H9 (cell line): Measurements from ENCODE around the gene CPLANE1. TPM values are rescaled to one million over a fixed set of nuclear protein-coding genes. Genes with fewer than 3 reads are reported as not detected.

ENCODE experiments used
- DNase-seq: peaks from one replicate; pipeline ENCODE4 v3.0.0-alpha.2; 2017
- H2AFZ ChIP-seq: one replicate; pipeline ENCODE4 v1.6.1; 2013; ENCODE audit warnings: mild to moderate bottlenecking, low read length, control low read depth, moderate library complexity
- H2AK5ac ChIP-seq: 2 replicates; pipeline ENCODE4 v1.6.1; 2013; ENCODE audit warnings: low read length, control low read depth, mixed read lengths; ENCODE audit not compliant: insufficient read length
- H2BK120ac ChIP-seq: one replicate; pipeline ENCODE4 v1.6.1; 2013; ENCODE audit warnings: low read depth, mild to moderate bottlenecking, low read length, control low read depth, inconsistent platforms; ENCODE audit not compliant: poor library complexity, severe bottlenecking
- H2BK12ac ChIP-seq: 2 replicates; pipeline ENCODE4 v1.6.1; 2013; ENCODE audit warnings: low read length, control low read depth, mixed read lengths, low read depth; ENCODE audit not compliant: insufficient read length
- H2BK15ac ChIP-seq: 2 replicates; pipeline ENCODE4 v1.6.1; 2013; ENCODE audit warnings: low read depth, low read length, control low read depth
- H2BK20ac ChIP-seq: one replicate; pipeline ENCODE4 v1.6.1; 2013; ENCODE audit warnings: low read depth, mild to moderate bottlenecking, low read length, control low read depth, inconsistent platforms; ENCODE audit not compliant: poor library complexity, severe bottlenecking
- H2BK5ac ChIP-seq: 2 replicates; pipeline ENCODE4 v1.6.1; 2013; ENCODE audit warnings: low read length, control low read depth, mixed read lengths; ENCODE audit not compliant: insufficient read length
- H3K14ac ChIP-seq: 2 replicates; pipeline ENCODE4 v1.6.1; 2013; ENCODE audit warnings: low read length, control low read depth; ENCODE audit not compliant: insufficient read depth
- H3K18ac ChIP-seq: 2 replicates; pipeline ENCODE4 v1.6.1; 2013; ENCODE audit warnings: low read depth, mild to moderate bottlenecking, mixed read lengths, low read length, control low read depth; ENCODE audit not compliant: insufficient read length
- H3K23ac ChIP-seq: 2 replicates; pipeline ENCODE4 v1.6.1; 2013; ENCODE audit warnings: low read length, control low read depth, mixed read lengths, low read depth; ENCODE audit not compliant: insufficient read length
- H3K23me2 ChIP-seq: 2 replicates; pipeline ENCODE4 v1.6.1; 2013; ENCODE audit warnings: low read depth, mild to moderate bottlenecking, mixed read lengths, low read length, control low read depth; ENCODE audit not compliant: insufficient read length, poor library complexity, severe bottlenecking
- H3K27ac ChIP-seq: 2 replicates; pipeline ENCODE4 v1.5.1; 2013; ENCODE audit warnings: low read length, control low read depth, mixed read lengths, low read depth; ENCODE audit not compliant: insufficient read length
- H3K27me3 ChIP-seq: 2 replicates; pipeline ENCODE4 v1.6.1; 2013; ENCODE audit warnings: low read length, control low read depth, inconsistent platforms; ENCODE audit not compliant: insufficient read depth
- H3K4ac ChIP-seq: 2 replicates; pipeline ENCODE4 v1.6.1; 2013; ENCODE audit warnings: low read depth, mild to moderate bottlenecking, control low read depth, inconsistent platforms, low read length, moderate library complexity
- H3K4me1 ChIP-seq: 2 replicates; pipeline ENCODE4 v1.6.1; 2013; ENCODE audit warnings: low read length, control low read depth, inconsistent platforms; ENCODE audit not compliant: insufficient read depth
- H3K4me2 ChIP-seq: 2 replicates; pipeline ENCODE4 v1.6.1; 2013; ENCODE audit warnings: low read length, control low read depth, mixed read lengths; ENCODE audit not compliant: insufficient read length, insufficient read depth
- H3K56ac ChIP-seq: 2 replicates; pipeline ENCODE4 v1.6.1; 2013; ENCODE audit warnings: low read depth, mild to moderate bottlenecking, mixed read lengths, low read length, control low read depth; ENCODE audit not compliant: insufficient read length
- H3K79me1 ChIP-seq: 2 replicates; pipeline ENCODE4 v1.6.1; 2013; ENCODE audit warnings: low read depth, mild to moderate bottlenecking, moderate library complexity, low read length, control low read depth, inconsistent platforms; ENCODE audit not compliant: insufficient read depth, poor library complexity, severe bottlenecking
- H3K79me2 ChIP-seq: 2 replicates; pipeline ENCODE4 v1.6.1; 2013; ENCODE audit warnings: low read length, control low read depth, inconsistent platforms; ENCODE audit not compliant: insufficient read depth
- H3K9ac ChIP-seq: 2 replicates; pipeline ENCODE4 v1.6.1; 2013; ENCODE audit warnings: low read length, control low read depth, mixed read lengths; ENCODE audit not compliant: insufficient read length; ENCODE audit errors: extremely low read depth
- H3K9me3 ChIP-seq: one replicate; pipeline ENCODE4 v1.6.1; 2013; ENCODE audit warnings: low read depth, low read length, inconsistent platforms; ENCODE audit not compliant: control insufficient read depth
- H3T11ph ChIP-seq: one replicate; pipeline ENCODE4 v1.6.1; 2013; ENCODE audit warnings: mild to moderate bottlenecking, low read length, control low read depth, inconsistent platforms
- H4K20me1 ChIP-seq: one replicate; pipeline ENCODE4 v1.6.1; 2013; ENCODE audit not compliant: control insufficient read depth, insufficient read length, insufficient read depth
- H4K5ac ChIP-seq: 2 replicates; pipeline ENCODE4 v1.6.1; 2013; ENCODE audit warnings: low read depth, mild to moderate bottlenecking, mixed read lengths, low read length, control low read depth; ENCODE audit not compliant: insufficient read length
- H4K8ac ChIP-seq: replicated peaks from 2 replicates; pipeline ENCODE4 v1.6.1; 2013; ENCODE audit warnings: low read length, control low read depth, mixed read lengths, low read depth; ENCODE audit not compliant: insufficient read length
- H4K91ac ChIP-seq: 2 replicates; pipeline ENCODE4 v1.6.1; 2013; ENCODE audit warnings: low read depth, mild to moderate bottlenecking, moderate library complexity, mixed read lengths, low read length, control low read depth; ENCODE audit not compliant: insufficient read length
- H3K27ac Mint-ChIP-seq, 3 experiments: 2 replicates in 2 of 3; 3 replicates in 1 of 3; pipeline ENCODE4 v1.8.0; 2020 to 2021; ENCODE audit warnings: mixed read lengths in 3 of 3, mild to moderate bottlenecking in 1 of 3, moderate library complexity in 1 of 3
- H3K27me3 Mint-ChIP-seq: 2 replicates; pipeline ENCODE4 v1.8.0; 2021; ENCODE audit warnings: low read depth, mild to moderate bottlenecking, moderate library complexity, mixed read lengths
- H3K36me3 Mint-ChIP-seq, 3 experiments: 2 replicates in 2 of 3; 3 replicates in 1 of 3; pipeline ENCODE4 v1.8.0; 2020 to 2021; ENCODE audit warnings: low read depth in 3 of 3, mixed read lengths in 3 of 3; ENCODE audit not compliant: insufficient read depth in 1 of 3
- H3K4me1 Mint-ChIP-seq, 2 experiments: 2 replicates each; pipeline ENCODE4 v1.8.0; 2020; ENCODE audit warnings: mixed read lengths in 2 of 2
- H3K4me3 Mint-ChIP-seq, 2 experiments: 2 replicates in 1 of 2; 3 replicates in 1 of 2; pipeline ENCODE4 v1.8.0; 2020 to 2021; ENCODE audit warnings: mild to moderate bottlenecking in 2 of 2, mixed read lengths in 2 of 2, moderate library complexity in 1 of 2
- H3K9me3 Mint-ChIP-seq, 2 experiments: 2 replicates in 1 of 2; 3 replicates in 1 of 2; pipeline ENCODE4 v1.8.0; 2020; ENCODE audit warnings: mild to moderate bottlenecking in 2 of 2, mixed read lengths in 2 of 2, moderate library complexity in 1 of 2
- WGBS: extraction: QIAGEN DNeasy Blood & Tissue Kit; methylation state at CpG from one replicate; pipeline ENCODE4 v1.1.7; 2013; ENCODE audit warnings: missing lambda C conversion rate, low lambda C conversion rate, mixed read lengths; ENCODE audit not compliant: insufficient read length; ENCODE audit errors: extremely low coverage; 5-methylcytosine and 5-hydroxymethylcytosine counted together
- total RNA-seq: library from RNA; stranded (reverse); gene quantifications from 2 replicates; pipeline ENCODE4 v1.2.1, GENCODE V29; 2021
- TF ChIP-seq, protein P1 (sequence below): fragments of 200-600 bp; sonication (generic); conservative IDR thresholded peaks from 3 replicates; pipeline ENCODE4 v1.8.0; 2021; ENCODE audit warnings: antibody characterized with exemption, mild to moderate bottlenecking

The CPLANE1 gene
- total RNA-seq, 1 experiment from 2014 or later, result 11.6 TPM

DNA sequence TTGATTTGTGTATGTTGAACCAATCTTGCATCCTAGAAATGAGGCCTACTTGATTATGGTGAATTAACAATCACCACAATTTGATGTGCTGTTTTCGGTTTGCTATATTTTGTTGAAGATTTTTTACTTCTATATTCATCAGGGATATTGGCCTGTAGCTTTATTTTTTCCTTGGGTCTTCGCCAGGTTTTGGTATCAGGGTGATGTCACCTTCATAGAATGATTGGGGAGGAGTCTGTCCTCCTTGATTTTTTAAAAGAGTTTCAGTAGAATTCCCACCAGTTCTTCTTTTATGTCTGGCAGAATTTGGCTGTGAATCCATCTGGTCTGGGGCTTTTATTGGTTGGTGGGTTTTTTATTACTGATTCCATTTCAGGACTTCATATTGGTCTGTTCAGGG lies 115.2 kb downstream of the CPLANE1 start:
- Mint-ChIP-seq H3K36me3 (peaks cover 38 to 55% (median 41%) of the 10 kb centered on the region in 3 experiments), H3K4me1 (no peaks in the 10 kb centered on the region), H3K4me3 (no peak overlapping the region), H3K27ac (no peak overlapping the region), H3K27me3 (no peaks in the 10 kb centered on the region), H3K9me3 (peaks cover 26 to 29% of the 10 kb centered on the region in 2 experiments)
- H3K56ac ChIP-seq, result no peak overlapping the region
- H4K5ac ChIP-seq, result no peak overlapping the region
- no peak overlapping the region for H3K9ac ChIP-seq
- no peak for DNase-seq
- no peaks in the 10 kb centered on the region for H3K4me1 ChIP-seq
- H4K91ac ChIP-seq, result no peak overlapping the region
- no peak overlapping the region for H2AFZ ChIP-seq
- H2BK15ac ChIP-seq, result no peak overlapping the region
- no peak overlapping the region for H3K23ac ChIP-seq
- no peak overlapping the region for H2BK5ac ChIP-seq
- H4K8ac ChIP-seq, result no peak overlapping the region
- H4K20me1 ChIP-seq, result no peaks in the 10 kb centered on the region
- H2BK20ac ChIP-seq, result no peak overlapping the region
- no peak overlapping the region for H2AK5ac ChIP-seq
- H3K27me3 ChIP-seq, result no peaks in the 10 kb centered on the region
- H2BK12ac ChIP-seq, result no peak overlapping the region
- H3K79me2 ChIP-seq, result no peaks in the 10 kb centered on the region
- H3K23me2 ChIP-seq, result no peaks in the 10 kb centered on the region
- TF ChIP-seq, protein P1, sequence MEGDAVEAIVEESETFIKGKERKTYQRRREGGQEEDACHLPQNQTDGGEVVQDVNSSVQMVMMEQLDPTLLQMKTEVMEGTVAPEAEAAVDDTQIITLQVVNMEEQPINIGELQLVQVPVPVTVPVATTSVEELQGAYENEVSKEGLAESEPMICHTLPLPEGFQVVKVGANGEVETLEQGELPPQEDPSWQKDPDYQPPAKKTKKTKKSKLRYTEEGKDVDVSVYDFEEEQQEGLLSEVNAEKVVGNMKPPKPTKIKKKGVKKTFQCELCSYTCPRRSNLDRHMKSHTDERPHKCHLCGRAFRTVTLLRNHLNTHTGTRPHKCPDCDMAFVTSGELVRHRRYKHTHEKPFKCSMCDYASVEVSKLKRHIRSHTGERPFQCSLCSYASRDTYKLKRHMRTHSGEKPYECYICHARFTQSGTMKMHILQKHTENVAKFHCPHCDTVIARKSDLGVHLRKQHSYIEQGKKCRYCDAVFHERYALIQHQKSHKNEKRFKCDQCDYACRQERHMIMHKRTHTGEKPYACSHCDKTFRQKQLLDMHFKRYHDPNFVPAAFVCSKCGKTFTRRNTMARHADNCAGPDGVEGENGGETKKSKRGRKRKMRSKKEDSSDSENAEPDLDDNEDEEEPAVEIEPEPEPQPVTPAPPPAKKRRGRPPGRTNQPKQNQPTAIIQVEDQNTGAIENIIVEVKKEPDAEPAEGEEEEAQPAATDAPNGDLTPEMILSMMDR, result no peak
- H3K9me3 ChIP-seq, result no peaks in the 10 kb centered on the region
- H3K4me2 ChIP-seq, result no peak overlapping the region
- no peaks in the 10 kb centered on the region for H3K79me1 ChIP-seq
- no peak overlapping the region for H3K4ac ChIP-seq
- no CpG with 5 or more reads among the region's 2 CpGs for WGBS
- H3K14ac ChIP-seq, result no peak overlapping the region
- H3K18ac ChIP-seq, result no peak overlapping the region
- no peak overlapping the region for H3K27ac ChIP-seq
- H2BK120ac ChIP-seq, result no peak overlapping the region
- H3T11ph ChIP-seq, result no peak overlapping the region
